Smooth muscle cell of the brain vasculature (primary cell): ENCODE measurements around the gene CAAP1.
"Not testable (repeated sequence)": the region's sequence is repeated elsewhere in the genome, so short reads cannot be mapped to it uniquely, and the experiment has no call there.

ENCODE experiments used
- DNase-seq: peaks from one replicate; pipeline ENCODE4 v3.0.0-alpha.2; 2012; ENCODE audit warnings: low read depth, low spot score

The CAAP1 gene, protein sequence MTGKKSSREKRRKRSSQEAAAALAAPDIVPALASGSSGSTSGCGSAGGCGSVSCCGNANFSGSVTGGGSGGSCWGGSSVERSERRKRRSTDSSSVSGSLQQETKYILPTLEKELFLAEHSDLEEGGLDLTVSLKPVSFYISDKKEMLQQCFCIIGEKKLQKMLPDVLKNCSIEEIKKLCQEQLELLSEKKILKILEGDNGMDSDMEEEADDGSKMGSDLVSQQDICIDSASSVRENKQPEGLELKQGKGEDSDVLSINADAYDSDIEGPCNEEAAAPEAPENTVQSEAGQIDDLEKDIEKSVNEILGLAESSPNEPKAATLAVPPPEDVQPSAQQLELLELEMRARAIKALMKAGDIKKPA

DNA sequence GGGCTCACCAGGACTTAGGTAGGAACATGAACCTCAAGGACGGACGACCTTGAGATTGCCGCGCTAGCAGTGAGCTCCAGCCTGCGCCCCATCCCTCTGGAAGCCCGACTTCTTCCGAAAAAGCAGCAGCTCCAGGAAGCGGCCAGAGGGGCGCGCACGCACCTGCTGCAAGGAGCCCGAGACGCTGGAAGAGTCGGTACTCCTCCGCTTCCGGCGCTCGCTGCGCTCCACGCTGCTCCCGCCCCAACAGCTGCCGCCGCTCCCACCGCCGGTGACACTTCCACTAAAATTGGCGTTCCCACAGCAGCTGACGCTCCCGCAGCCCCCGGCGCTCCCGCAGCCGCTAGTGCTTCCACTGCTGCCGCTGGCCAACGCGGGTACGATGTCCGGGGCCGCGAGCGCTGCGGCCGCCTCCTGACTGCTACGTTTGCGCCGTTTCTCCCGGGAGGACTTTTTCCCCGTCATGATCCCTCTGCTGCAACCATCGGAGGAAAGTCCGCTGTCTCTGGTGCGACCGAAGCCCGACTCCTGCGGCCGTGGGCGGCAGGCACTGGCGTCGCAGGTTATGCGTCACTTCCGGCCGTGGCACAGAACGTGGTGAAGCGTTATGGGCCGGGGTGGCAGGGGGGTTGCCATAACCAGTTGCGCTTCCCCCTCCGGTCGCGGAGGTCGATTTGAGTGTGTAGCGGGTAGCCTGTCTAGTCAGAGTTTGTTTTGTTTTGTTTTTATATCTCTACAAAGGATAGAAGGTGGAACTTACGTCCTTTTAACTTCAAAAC lies at the start of gene CAAP1:
CAAP1 (minus strand) TSS at position 552 of the 779 bp plus-strand sequence; CDS start at position 465, 87 bp downstream.
- peak; percentile 73 for DNase-seq

- no peak for DNase-seq
Measured at GRCh38 chr9:26940779-26941178, 48.2 kb upstream of the CAAP1 start.

- no peak for DNase-seq
Measured at GRCh38 chr9:26939955-26940711, 47.5 kb upstream of the CAAP1 start.

GRCh38 chr9:26937816-26938371 lies 45.3 kb upstream of the CAAP1 start:
- DNase-seq, result no peak

DNA sequence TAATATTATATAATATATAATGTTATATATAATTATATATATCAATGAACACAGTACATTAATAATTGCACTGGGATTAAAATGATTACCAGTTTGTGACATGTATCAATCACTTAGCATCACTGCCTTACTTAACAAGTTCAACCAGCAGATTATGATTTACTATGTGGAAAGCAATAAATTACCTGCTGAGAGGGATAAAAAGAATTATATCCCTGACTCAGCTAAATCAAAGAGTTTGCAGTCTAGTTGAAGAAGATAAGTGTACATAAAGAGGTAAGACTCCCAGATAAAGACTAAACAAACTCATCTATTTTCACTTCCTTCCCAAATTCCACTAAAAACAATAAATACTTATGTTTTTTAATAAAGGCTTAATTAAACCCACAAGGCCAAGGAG lies 43.2 kb upstream of the CAAP1 start:
- DNase-seq, result no peak

GRCh38 chr9:26928902-26929495 lies 36.4 kb upstream of the CAAP1 start:
- no peak for DNase-seq

DNA sequence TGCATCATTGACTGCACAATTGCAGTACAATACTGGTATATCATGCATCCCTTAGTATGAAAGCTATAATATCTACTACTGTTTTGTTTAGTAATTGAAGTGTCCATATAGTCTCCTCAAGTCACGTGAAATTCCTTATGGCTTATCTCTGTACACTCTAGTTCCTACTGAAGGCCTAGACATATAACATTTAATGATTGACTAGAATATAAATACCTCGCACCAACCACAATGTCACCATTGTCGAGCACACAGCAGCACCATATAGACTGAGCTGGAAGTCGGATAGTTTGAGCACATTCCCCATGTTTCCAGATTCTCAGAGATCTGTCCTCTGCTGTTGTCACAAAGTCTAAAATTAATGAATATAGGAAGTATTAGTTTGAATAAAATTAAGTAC lies 33.0 kb upstream of the CAAP1 start:
- DNase-seq, result no peak

DNA sequence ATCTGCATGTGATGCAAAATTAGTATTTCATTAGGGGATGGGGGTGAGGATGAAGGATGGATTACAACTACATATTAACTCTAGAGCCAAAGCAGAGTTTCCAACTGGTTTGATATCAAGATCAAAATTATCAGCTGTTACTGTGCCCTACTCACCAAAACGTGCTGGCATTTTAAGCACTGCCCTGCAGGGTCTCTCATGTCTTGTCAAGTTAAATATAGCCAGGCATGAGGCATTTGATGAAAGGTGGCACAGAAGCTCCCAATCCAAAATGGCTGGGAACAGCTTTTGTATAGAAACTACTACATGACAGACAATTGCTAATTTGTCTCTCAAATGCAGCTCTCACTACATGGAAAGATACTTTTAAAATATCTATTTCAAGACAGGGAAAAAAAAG lies 27.1 kb upstream of the CAAP1 start:
- DNase-seq, result no peak

DNA sequence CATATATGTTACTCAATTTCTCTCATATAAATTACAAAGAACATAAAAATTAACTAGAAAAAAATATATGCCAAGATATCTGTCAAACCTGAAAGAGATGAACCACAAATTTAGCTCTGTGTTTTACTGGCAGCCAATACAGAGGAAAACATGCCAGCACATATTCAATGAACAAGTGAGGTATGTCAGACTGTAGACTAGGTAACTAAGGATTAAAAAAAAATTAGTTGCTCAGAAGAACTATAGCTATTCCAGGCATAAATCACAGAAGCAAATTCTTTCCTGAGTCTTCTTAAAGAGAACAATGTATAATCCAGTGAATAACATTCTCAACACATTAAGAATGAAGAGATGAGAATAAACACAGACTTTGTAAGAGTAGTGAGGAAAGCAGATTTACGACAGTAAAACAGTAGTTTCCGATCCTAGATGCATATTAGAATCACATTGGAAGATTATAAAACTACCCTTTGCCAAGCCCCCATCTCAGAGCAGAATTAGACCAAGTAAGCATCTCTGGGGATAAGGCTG lies 20.6 kb upstream of the CAAP1 start:
- no peak for DNase-seq

GRCh38 chr9:26904671-26905070 lies 12.1 kb upstream of the CAAP1 start:
- no peak for DNase-seq

GRCh38 chr9:26904070-26904469 lies 11.5 kb upstream of the CAAP1 start:
- DNase-seq, result no peak

DNA sequence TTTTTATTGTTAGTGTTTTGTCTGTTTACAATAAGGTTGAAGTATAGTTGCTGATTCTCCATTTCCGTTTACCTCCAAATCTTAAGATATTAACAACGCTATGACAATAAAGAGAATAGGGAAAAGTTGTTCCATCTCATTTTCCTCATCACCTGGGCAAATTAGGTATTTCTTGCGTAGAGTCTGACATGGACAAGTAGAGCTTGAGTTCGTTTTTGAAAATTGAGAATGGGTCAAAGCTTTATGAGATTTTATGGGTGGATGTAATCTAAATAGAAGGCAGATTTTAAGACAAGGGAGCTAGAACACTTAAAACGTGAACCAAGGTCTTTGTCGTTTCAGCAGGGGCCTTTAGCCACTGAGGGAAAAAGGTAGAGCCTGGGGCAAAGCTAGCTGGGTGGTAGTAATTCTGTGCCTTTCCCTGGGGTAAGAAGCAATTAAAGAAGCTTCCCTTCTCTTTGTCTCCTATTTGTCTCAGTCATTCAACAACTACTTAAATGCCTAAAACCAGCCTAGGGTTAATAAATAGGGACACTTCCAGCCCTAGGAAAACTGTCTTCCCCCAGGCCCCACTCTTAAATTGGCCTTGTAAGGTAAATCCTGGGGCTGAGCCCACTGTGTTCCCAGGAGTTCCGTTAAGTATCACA lies 551 bp upstream of the CAAP1 start:
- no peak for DNase-seq

- no peak for DNase-seq
Measured at GRCh38 chr9:26891726-26892125, 876 bp downstream of the CAAP1 start.

- DNase-seq, result no peak
Measured at GRCh38 chr9:26888271-26888670, 4.3 kb downstream of the CAAP1 start.

GRCh38 chr9:26882154-26882553 lies 10.4 kb downstream of the CAAP1 start:
- DNase-seq, result no peak

- DNase-seq, result no peak
Measured at GRCh38 chr9:26880262-26880661, 12.3 kb downstream of the CAAP1 start.

GRCh38 chr9:26875155-26875554 lies 17.4 kb downstream of the CAAP1 start:
- DNase-seq, result not testable (repeated sequence)

DNA sequence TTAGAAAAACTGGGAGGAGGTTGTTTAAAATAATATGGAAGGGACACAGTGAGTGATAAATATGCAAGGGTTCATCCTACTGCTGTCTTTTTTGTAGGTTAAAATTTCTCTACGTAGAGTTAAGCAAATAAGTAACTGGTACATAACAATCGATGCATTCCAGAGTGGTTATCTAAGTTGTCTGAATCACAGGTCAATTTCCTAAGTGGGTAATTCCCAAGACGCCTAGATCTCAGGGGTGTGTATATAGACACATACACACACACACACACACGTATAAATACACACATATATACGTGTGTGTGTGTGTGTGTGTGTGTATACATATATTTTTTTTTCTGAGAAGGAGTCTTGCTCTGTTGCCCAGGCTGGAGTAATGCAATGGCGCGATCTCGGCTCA lies 22.3 kb downstream of the CAAP1 start:
- no peak for DNase-seq

DNA sequence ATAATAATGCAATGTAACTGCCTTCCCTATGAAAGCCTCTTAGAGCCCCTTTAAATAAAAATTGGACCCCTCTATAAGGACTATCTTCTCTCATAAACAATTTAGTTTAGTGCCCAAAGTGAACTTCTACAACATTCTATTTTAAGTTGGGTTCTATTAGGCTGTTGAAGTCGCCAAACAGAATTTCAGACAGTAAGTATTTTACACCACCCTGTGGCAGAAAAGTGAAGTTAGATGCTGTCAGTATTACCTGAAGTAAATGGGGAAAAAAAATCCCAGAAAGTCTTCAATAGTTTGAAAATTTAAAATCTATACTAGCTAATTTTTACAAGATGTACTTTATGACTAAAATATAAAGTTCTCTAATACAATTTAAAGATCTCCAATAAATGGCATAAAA lies 29.5 kb downstream of the CAAP1 start:
- no peak for DNase-seq

DNA sequence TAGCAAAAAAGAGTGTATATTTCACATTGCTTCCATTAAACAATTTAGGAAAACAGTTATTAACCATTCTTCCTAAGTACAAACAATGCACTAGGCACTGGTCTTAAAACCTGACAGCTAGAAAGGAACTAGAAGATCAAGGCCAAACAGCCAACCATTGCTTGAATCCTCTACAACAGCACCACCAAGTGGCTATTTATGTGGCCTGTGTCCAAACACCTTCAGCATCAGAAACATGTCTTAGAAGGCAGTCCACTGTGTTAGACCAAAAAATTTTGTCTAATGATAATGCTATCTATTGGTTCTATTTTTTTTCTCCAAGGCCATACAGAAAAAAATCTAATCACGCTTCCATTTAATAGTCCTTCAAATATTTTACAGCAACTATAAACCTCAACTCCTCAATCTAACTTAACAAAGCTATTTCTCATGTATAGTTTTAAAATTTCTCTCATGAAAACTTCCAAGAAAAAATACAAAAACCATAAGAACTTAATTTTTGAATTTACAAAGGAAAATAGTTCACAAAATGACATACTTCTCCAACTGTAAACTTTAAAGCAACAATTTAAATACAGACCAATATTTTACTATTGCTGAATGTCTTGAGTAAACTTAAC lies 36.1 kb downstream of the CAAP1 start:
- no peak for DNase-seq
